22Rv1 (cell line): Measurements from ENCODE around the gene HOXA10.

ENCODE experiments used
- CTCF ChIP-seq: fragments of 450-650 bp; IDR thresholded peaks from 2 replicates; pipeline ENCODE4 v1.5.1; 2017; ENCODE audit warnings: mild to moderate bottlenecking
- ZFX ChIP-seq: fragments of 450-650 bp; IDR thresholded peaks from 2 replicates; pipeline ENCODE4 v1.6.1; 2017; ENCODE audit warnings: antibody characterized with exemption, borderline replicate concordance

GRCh38 chr7:27121684-27122076, 52.4 kb downstream of the HOXA10 start:
- no peak for TF ChIP-seq CTCF
- no peak for TF ChIP-seq ZFX
